Mucosa of stomach (tissue), 1 donor: ENCODE results near the gene SMOC1.

Source experiments
- H3K27me3 ChIP-seq: one replicate; pipeline ENCODE4 v1.7.0; 2013; ENCODE audit warnings: mild to moderate bottlenecking, low read length; ENCODE audit not compliant: control insufficient read depth, insufficient read depth
- H3K36me3 ChIP-seq: one replicate; pipeline ENCODE4 v1.7.0; 2013; ENCODE audit warnings: low read length; ENCODE audit not compliant: control insufficient read depth, insufficient read depth
- H3K4me1 ChIP-seq: one replicate; pipeline ENCODE4 v1.7.0; 2013; ENCODE audit warnings: mild to moderate bottlenecking, low read length; ENCODE audit not compliant: control insufficient read depth, insufficient read depth
- H3K4me3 ChIP-seq: one replicate; pipeline ENCODE4 v1.7.0; 2013; ENCODE audit warnings: low read length
- H3K9ac ChIP-seq: one replicate; pipeline ENCODE4 v1.7.0; 2013; ENCODE audit warnings: mild to moderate bottlenecking, low read length, moderate library complexity
- H3K9me3 ChIP-seq: one replicate; pipeline ENCODE4 v1.7.0; 2013; ENCODE audit warnings: mild to moderate bottlenecking, low read length, moderate library complexity; ENCODE audit not compliant: control insufficient read depth
- donor health status: Pancreatic carcinoma.

The SMOC1 gene

DNA sequence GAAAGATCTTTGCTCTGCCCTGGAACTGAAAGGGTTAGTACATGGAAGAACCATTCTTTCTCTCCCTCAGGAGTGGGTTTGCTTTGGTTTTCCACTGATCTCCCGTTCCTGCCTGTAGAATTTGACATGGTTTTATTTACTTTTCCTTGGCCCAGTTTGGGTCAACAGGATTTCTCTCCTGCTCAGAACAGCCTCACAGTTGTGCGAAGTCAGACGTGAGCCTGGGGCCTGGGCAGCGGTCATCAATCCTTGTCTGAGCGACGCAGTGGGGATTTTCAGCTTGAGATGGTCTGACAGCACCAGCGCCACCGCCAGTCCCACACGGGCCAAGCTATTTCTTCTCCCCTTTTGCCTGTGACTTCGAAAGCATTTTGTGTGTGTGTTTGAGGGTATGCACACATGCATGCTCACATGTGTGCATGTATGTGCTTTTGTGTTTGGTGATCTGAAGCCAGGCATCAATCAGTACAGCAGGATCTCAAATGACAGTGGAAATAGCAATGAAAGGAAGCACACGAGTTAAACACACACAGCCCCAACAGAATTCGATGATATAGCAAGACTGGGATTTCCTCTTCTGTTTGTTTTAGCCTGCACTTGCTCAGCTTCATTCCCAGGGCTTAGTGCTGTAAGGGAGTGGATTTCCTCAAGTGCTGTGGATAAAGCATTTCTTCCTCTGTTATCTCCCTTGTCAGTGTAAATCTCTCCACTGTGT lies 58.3 kb downstream of the SMOC1 start:
- H3K4me1 ChIP-seq, result no peaks in the 10 kb centered on the region
- H3K9ac ChIP-seq, result no peak overlapping the region
- H3K27me3 ChIP-seq, result no peaks in the 10 kb centered on the region
- H3K9me3 ChIP-seq, result no peaks in the 10 kb centered on the region
- H3K36me3 ChIP-seq, result no peaks in the 10 kb centered on the region
- H3K4me3 ChIP-seq, result no peak overlapping the region

- H3K36me3 ChIP-seq, result no peaks in the 10 kb centered on the region
- no peak overlapping the region for H3K9ac ChIP-seq
- H3K4me1 ChIP-seq, result peaks cover 3% of the 10 kb centered on the region
- no peaks in the 10 kb centered on the region for H3K27me3 ChIP-seq
- H3K4me3 ChIP-seq, result no peak overlapping the region
- no peaks in the 10 kb centered on the region for H3K9me3 ChIP-seq
Observed at GRCh38 chr14:69938751-69939150, 59.5 kb downstream of the SMOC1 start.

GRCh38 chr14:69941768-69942742 lies 62.8 kb downstream of the SMOC1 start:
- Histone ChIP-seq H3K27me3 (no peaks in the 10 kb centered on the region), H3K9ac (no peak overlapping the region), H3K36me3 (no peaks in the 10 kb centered on the region), H3K4me3 (no peak overlapping the region), H3K4me1 (peaks cover 3% of the 10 kb centered on the region), H3K9me3 (no peaks in the 10 kb centered on the region)

DNA sequence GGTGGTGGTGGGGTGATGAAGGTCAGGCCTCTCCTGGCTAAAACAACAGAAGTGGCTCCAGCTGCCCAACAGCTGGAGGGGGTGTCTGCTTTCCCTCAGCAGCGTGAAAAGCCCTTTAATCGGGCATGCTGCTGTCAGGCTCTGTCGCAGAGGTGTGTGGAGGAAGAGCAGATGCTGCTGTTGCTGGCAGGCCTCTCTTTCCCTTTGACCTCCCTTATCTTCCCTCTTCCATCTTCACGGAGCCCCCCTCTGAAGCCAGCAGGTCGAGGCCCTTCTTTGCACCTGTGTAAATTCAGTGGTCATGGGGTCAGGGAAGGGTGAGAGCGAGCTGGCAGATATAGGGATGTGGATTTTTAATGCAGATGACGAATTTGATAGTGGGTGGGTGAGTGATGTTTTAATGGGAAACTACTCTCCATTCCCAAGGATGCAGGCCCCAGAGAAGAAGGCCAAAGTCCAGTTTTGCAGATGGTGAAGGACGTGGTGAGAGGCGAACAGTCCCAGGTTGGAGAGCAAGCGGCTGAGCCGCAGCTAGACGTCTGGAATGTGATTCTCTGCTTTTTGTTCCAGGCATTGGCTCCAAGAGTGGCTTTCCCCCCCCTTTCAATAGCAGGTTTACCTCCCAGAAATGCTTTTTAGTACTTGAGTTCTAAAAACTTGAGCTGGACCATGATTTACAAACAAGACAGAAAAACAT lies 64.0 kb downstream of the SMOC1 start:
- no peak overlapping the region for H3K9ac ChIP-seq
- H3K9me3 ChIP-seq, result no peaks in the 10 kb centered on the region
- H3K27me3 ChIP-seq, result no peaks in the 10 kb centered on the region
- H3K36me3 ChIP-seq, result no peaks in the 10 kb centered on the region
- H3K4me3 ChIP-seq, result no peak overlapping the region
- peaks cover 3% of the 10 kb centered on the region for H3K4me1 ChIP-seq

DNA sequence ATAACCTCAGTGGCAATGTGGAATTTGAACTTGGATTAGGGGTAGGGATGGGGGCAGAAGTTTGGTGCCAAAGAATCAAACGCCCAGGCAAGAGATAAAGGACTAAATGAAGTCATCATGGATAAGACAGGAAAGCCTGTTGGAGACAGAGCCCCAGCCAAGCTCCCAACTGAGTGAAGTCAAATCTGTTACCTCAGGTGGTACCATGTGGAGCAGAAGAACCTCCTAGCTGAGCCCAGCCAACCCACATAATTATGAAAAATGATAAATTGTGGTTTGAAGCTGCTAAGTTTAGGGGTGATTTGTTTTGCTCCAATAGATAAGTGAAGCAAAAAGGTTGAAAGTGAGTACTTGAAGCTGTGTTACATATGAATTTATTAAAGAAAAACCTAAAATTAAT lies 66.1 kb downstream of the SMOC1 start:
- H3K9me3 ChIP-seq, result no peaks in the 10 kb centered on the region
- no peak overlapping the region for H3K4me3 ChIP-seq
- H3K27me3 ChIP-seq, result no peaks in the 10 kb centered on the region
- H3K36me3 ChIP-seq, result no peaks in the 10 kb centered on the region
- peaks cover 3% of the 10 kb centered on the region for H3K4me1 ChIP-seq
- no peak overlapping the region for H3K9ac ChIP-seq

DNA sequence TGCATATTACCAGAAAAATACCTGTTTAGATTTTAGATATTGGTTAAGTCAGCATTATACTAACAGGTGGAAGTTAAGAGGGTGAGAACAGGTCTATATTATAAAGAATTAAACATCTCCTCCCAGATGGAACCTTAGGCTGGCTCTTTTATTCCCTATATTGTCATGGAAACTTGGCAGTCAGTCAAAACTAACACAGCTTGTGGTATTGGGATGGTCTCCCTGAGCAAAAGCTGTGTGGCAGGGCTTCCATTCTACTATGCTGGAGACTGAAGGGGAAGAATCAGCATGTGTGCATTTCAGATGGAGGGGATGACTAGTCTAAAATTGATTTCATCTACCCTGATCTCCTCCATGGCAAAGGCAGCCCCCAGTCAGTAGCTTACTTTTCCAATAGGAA lies 66.7 kb downstream of the SMOC1 start:
- H3K9me3 ChIP-seq, result no peaks in the 10 kb centered on the region
- H3K4me1 ChIP-seq, result peaks cover 3% of the 10 kb centered on the region
- no peak overlapping the region for H3K4me3 ChIP-seq
- no peaks in the 10 kb centered on the region for H3K27me3 ChIP-seq
- H3K9ac ChIP-seq, result no peak overlapping the region
- no peaks in the 10 kb centered on the region for H3K36me3 ChIP-seq

GRCh38 chr14:69948351-69948750 lies 69.1 kb downstream of the SMOC1 start:
- H3K9ac ChIP-seq, result no peak overlapping the region
- H3K27me3 ChIP-seq, result no peaks in the 10 kb centered on the region
- no peaks in the 10 kb centered on the region for H3K36me3 ChIP-seq
- H3K4me1 ChIP-seq, result no peaks in the 10 kb centered on the region
- no peaks in the 10 kb centered on the region for H3K9me3 ChIP-seq
- no peak overlapping the region for H3K4me3 ChIP-seq

DNA sequence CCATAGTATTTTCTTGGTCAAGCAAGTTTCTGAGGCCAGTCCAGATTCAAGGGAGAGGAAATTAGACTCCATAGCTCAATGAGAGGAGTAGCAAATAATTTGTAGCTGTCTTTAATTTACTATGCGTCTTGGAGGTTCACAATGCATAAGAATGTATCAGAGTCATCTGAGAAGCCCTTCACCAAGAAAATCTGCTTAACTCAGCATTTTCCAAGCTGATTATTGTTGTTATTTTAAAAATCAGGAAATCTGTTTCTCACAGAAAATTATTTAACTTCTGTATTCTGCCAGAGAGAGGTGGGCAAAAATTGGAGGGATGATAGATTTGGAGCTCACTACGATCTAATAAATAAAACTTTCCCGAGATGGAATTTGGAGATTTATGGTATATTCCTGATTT lies 72.0 kb downstream of the SMOC1 start:
- Histone ChIP-seq H3K27me3 (peaks cover 5% of the 10 kb centered on the region), H3K36me3 (no peaks in the 10 kb centered on the region), H3K9ac (no peak overlapping the region), H3K4me1 (no peaks in the 10 kb centered on the region), H3K9me3 (no peaks in the 10 kb centered on the region), H3K4me3 (no peak overlapping the region)

DNA sequence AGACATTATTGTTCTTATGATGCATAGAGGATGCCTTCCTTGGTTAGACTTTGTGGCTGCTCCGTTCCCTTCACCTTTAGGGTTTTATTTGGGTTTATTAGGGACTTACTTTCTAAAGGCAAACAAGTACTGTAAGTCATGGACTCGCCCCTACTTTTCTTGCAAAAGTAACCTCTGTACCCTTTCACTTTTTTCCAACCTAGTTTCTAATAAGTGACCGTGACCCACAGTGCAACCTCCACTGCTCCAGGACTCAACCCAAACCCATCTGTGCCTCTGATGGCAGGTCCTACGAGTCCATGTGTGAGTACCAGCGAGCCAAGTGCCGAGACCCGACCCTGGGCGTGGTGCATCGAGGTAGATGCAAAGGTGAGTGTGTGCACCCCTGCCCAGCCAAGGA lies 72.7 kb downstream of the SMOC1 start:
- Histone ChIP-seq H3K4me3 (no peak overlapping the region), H3K9me3 (no peaks in the 10 kb centered on the region), H3K27me3 (peaks cover 5% of the 10 kb centered on the region), H3K4me1 (no peaks in the 10 kb centered on the region), H3K9ac (no peak overlapping the region), H3K36me3 (no peaks in the 10 kb centered on the region)

DNA sequence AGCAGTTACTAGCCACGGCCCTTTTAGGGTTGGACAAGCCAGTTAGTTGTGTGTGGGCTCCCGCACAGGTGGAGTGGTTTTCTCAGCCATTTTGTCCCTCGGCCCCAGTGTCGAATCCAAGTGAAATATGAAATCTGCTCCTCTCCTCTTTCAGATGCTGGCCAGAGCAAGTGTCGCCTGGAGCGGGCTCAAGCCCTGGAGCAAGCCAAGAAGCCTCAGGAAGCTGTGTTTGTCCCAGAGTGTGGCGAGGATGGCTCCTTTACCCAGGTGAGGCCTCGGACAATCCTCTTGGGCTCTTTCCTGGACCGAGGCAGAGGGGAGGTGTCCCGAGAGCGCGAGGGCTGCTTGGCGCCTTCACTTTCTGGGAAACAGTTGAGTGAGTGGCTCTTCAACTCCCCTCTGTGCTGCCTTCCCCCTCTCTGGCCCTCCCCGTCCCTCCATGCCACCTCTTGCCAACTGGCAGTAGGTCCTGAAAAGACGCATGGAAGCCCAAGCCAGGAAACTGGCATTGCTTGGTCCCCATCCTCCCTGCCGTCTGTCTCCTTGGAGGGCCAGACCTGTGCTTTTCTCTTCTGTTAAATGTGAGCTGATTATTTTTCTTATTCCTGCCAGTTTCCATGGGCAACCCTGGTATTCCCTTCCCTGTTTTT lies 74.2 kb downstream of the SMOC1 start:
- Histone ChIP-seq H3K4me3 (no peak overlapping the region), H3K4me1 (no peaks in the 10 kb centered on the region)

DNA sequence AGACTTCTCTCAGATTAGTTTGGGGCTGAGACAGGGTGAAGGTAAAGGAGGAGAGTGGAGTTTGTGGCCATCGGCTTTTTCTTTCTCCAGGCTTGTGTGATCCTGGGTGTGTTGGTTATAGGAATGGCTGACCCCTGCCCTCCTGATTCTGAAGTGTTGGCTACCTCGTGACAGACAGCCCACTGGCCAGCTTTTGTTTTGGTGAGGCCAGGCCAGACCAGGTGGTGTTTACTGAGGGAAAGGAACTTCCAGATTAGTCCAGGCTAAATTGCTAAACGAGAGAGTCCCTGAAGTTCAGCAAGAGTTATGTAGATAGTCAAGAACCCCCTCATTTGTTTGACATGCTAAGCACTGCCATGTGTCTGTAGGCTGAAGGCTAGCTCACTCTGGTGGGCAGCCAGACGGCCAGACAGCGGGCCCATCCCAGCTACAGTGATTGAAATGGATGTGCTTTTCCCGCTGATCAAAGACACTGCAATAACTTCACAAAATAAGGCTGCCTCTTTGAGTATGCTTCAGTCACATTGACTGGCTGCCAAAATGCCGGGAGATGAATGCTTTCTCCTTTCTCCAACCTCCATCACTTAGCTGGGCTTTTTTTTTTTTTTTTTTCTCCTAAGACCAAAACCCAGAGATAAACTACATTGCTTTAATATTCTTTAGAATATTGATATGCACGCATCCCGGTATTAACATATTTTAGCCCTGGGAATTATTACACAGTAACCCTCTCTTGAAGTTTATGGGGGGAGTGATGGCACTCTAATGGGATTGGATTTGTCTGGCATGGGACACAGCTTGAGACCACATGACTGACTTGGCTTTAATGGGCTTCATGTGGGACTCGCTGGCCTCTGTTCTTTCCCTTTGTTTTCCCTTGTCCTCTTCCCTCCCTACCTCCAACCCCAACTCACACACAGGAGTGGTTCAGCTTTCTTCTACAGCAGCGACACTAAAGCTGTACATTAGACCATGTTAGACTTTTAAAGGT lies 76.9 kb downstream of the SMOC1 start:
- no peak overlapping the region for H3K9ac ChIP-seq
- no peak overlapping the region for H3K4me3 ChIP-seq
- H3K4me1 ChIP-seq, result no peaks in the 10 kb centered on the region
- peaks cover 5% of the 10 kb centered on the region for H3K27me3 ChIP-seq
- H3K36me3 ChIP-seq, result no peaks in the 10 kb centered on the region
- H3K9me3 ChIP-seq, result no peaks in the 10 kb centered on the region

More for the DNA sequence above, 74.2 kb downstream of the SMOC1 start:
- H3K9me3 ChIP-seq, result no peaks in the 10 kb centered on the region
- H3K36me3 ChIP-seq, result no peaks in the 10 kb centered on the region
- H3K27me3 ChIP-seq, result peaks cover 5% of the 10 kb centered on the region
- H3K9ac ChIP-seq, result no peak overlapping the region
